Measurements from ENCODE around the gene GPC6. TPM values are rescaled to one million over a fixed set of nuclear protein-coding genes. Genes with fewer than 3 reads are reported as not detected.

GPC6 gene
- polyA plus RNA-seq, 1 of the 3 experiments (the other 2 are of a cell fraction), result 6.7 TPM

- H3K4me3 ChIP-seq (ENCODE audit: low read depth in 2 of 2, low read length in 1 of 2), result no peak overlapping the region
- H3K36me3 ChIP-seq (replicated peaks in 1 of 2; ENCODE audit: control insufficient read depth in 1 of 2, insufficient read depth in 2 of 2, low read length in 1 of 2), result peaks cover 0 to 6% of the 10 kb centered on the region in 2 experiments
- 87% methylated on average over 3 of the region's 3 CpGs for WGBS (ENCODE audit: low lambda C conversion rate)
- no peaks in the 10 kb centered on the region for H4K20me1 ChIP-seq (ENCODE audit: insufficient read depth)
- TF ChIP-seq GABPA (IDR thresholded peaks at IDR 0.05; ENCODE audit: low read depth) (no peak), NFIC (IDR thresholded peaks at IDR 0.05; ENCODE audit: borderline replicate concordance) (no peak), RAD21 (IDR thresholded peaks at IDR 0.05; ENCODE audit: low read length) (no peak), NRF1 (IDR thresholded peaks at IDR 0.05; ENCODE audit: low read depth, low read length) (no peak), EP300 (IDR thresholded peaks at IDR 0.05; ENCODE audit: borderline replicate concordance in 1 of 2, low read depth in 1 of 2, low read length in 1 of 2) (no peak), MXI1 (IDR thresholded peaks at IDR 0.05; ENCODE audit: low read depth, low read length) (no peak), RFX5 (IDR thresholded peaks at IDR 0.05; ENCODE audit: low read length) (no peak), TAF1 (IDR thresholded peaks at IDR 0.05; ENCODE audit: borderline replicate concordance, low read depth, low read length) (no peak), SMC3 (IDR thresholded peaks at IDR 0.05; ENCODE audit: low read depth, low read length) (no peak), CHD2 (IDR thresholded peaks at IDR 0.05; ENCODE audit: low read length, partially characterized antibody) (no peak), SIN3A (IDR thresholded peaks at IDR 0.05; ENCODE audit: borderline replicate concordance, low read depth, low read length) (no peak), REST (IDR thresholded peaks at IDR 0.05; ENCODE audit: low read depth, low read length) (no peak), ELF1 (IDR thresholded peaks at IDR 0.05) (no peak), FOSL2 (IDR thresholded peaks at IDR 0.05; ENCODE audit: borderline replicate concordance, low read depth) (no peak), USF2 (IDR thresholded peaks at IDR 0.05; ENCODE audit: borderline replicate concordance, low read depth, low read length) (no peak), RXRA (IDR thresholded peaks at IDR 0.05; ENCODE audit: borderline replicate concordance, low read depth) (no peak)
- TF ChIP-seq, protein P1, sequence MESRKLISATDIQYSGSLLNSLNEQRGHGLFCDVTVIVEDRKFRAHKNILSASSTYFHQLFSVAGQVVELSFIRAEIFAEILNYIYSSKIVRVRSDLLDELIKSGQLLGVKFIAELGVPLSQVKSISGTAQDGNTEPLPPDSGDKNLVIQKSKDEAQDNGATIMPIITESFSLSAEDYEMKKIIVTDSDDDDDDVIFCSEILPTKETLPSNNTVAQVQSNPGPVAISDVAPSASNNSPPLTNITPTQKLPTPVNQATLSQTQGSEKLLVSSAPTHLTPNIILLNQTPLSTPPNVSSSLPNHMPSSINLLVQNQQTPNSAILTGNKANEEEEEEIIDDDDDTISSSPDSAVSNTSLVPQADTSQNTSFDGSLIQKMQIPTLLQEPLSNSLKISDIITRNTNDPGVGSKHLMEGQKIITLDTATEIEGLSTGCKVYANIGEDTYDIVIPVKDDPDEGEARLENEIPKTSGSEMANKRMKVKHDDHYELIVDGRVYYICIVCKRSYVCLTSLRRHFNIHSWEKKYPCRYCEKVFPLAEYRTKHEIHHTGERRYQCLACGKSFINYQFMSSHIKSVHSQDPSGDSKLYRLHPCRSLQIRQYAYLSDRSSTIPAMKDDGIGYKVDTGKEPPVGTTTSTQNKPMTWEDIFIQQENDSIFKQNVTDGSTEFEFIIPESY (IDR thresholded peaks at IDR 0.05; ENCODE audit: borderline replicate concordance, low read depth), result no peak
- TF ChIP-seq, protein P2, sequence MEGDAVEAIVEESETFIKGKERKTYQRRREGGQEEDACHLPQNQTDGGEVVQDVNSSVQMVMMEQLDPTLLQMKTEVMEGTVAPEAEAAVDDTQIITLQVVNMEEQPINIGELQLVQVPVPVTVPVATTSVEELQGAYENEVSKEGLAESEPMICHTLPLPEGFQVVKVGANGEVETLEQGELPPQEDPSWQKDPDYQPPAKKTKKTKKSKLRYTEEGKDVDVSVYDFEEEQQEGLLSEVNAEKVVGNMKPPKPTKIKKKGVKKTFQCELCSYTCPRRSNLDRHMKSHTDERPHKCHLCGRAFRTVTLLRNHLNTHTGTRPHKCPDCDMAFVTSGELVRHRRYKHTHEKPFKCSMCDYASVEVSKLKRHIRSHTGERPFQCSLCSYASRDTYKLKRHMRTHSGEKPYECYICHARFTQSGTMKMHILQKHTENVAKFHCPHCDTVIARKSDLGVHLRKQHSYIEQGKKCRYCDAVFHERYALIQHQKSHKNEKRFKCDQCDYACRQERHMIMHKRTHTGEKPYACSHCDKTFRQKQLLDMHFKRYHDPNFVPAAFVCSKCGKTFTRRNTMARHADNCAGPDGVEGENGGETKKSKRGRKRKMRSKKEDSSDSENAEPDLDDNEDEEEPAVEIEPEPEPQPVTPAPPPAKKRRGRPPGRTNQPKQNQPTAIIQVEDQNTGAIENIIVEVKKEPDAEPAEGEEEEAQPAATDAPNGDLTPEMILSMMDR (IDR thresholded peaks at IDR 0.05), result no peak
- TF ChIP-seq, protein P3, sequence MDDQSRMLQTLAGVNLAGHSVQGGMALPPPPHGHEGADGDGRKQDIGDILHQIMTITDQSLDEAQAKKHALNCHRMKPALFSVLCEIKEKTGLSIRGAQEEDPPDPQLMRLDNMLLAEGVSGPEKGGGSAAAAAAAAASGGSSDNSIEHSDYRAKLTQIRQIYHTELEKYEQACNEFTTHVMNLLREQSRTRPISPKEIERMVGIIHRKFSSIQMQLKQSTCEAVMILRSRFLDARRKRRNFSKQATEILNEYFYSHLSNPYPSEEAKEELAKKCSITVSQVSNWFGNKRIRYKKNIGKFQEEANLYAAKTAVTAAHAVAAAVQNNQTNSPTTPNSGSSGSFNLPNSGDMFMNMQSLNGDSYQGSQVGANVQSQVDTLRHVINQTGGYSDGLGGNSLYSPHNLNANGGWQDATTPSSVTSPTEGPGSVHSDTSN (IDR thresholded peaks at IDR 0.05), result no peak
- POLR2A ChIA-PET, result no interaction called here
- no peaks in the 10 kb centered on the region for H3K9me2 ChIP-seq
- H3K4me1 ChIP-seq (ENCODE audit: control insufficient read depth in 1 of 2, insufficient read depth in 2 of 2, low read depth in 1 of 2, low read length in 1 of 2), result peaks cover 0 to 4% of the 10 kb centered on the region in 2 experiments; a peak in 1 of 4 replicates
- H3F3A ChIP-seq (replicated peaks; ENCODE audit: insufficient read depth), result peaks cover 6% of the 10 kb centered on the region
- DNase-seq, result no peak
- H3K9me3 ChIP-seq, result no peaks in the 10 kb centered on the region
- H3K9ac ChIP-seq, result no peak overlapping the region
- H3K4me2 ChIP-seq, result no peak overlapping the region
- H3K27me3 ChIP-seq (ENCODE audit: insufficient read depth), result no peaks in the 10 kb centered on the region
- H3K27ac ChIP-seq (ENCODE audit: low read depth in 2 of 2, low read length in 1 of 2), result no peak overlapping the region
- no peak overlapping the region for H2AFZ ChIP-seq (ENCODE audit: low read depth)
- no peaks in the 10 kb centered on the region for H3K79me2 ChIP-seq (ENCODE audit: insufficient read depth)
- CTCF ChIA-PET, result no interaction called here
Measured at GRCh38 chr13:93558637-93559036, 332.0 kb downstream of the GPC6 start.
